Panc1 (cell line): Measurements from ENCODE around the gene TEPSIN. TPM values are rescaled to one million over a fixed set of nuclear protein-coding genes. Genes with fewer than 3 reads are reported as not detected.
A peak's percentile ranks its signal among the peaks of the same experiment; 100 is the strongest.

Experiments used
- ATAC-seq: fragments of 200-7000 bp; cut with Tn5 transposase; 2 replicates; pipeline ENCODE4 v1.9.1; 2020; ENCODE audit warnings: mild to moderate bottlenecking, moderate library complexity
- BruUV-seq: library from RNA; stranded (reverse); fragments of 400-500 nt; replicated peaks from 2 replicates; lab custom pipeline; 2021; lab: Mats Ljungman, UMichigan
- CTCF ChIA-PET: fragments of 300-600 bp; sonication (Branson Sonifier 250); formaldehyde crosslinking; loops from one replicate; lab custom pipeline; 2022; ENCODE audit warnings: antibody characterized with exemption; lab: Charles Lee
- POLR2A ChIA-PET: fragments of 300-600 bp; sonication (Branson Sonifier 250); formaldehyde crosslinking; loops from one replicate; lab custom pipeline; 2022; ENCODE audit warnings: antibody characterized with exemption; lab: Charles Lee
- DNase-seq: peaks from one replicate; pipeline ENCODE4 v3.0.0-alpha.2; 2010; ENCODE audit warnings: low read depth, low spot score
- H3K27ac ChIP-seq: 2 replicates; pipeline ENCODE4 v1.5.1; 2011; ENCODE audit warnings: mild to moderate bottlenecking, low read length, inconsistent platforms
- H3K27me3 ChIP-seq: fragments of 200-500 bp; sonication (Bioruptor generic); 2 replicates; pipeline ENCODE4 v1.6.0; 2014; ENCODE audit warnings: low read length, inconsistent platforms; ENCODE audit not compliant: control insufficient read depth, insufficient read depth
- H3K36me3 ChIP-seq: fragments of 200-500 bp; sonication (Bioruptor generic); 2 replicates; pipeline ENCODE4 v1.5.1; 2014; ENCODE audit warnings: inconsistent platforms, mild to moderate bottlenecking, low read length, moderate library complexity; ENCODE audit not compliant: control insufficient read depth, insufficient read depth
- H3K4me1 ChIP-seq: 2 replicates; pipeline ENCODE4 v1.5.1; 2011; ENCODE audit warnings: inconsistent platforms, mild to moderate bottlenecking, low read length, moderate library complexity; ENCODE audit not compliant: control insufficient read depth, insufficient read depth
- H3K4me3 ChIP-seq, 2 experiments: 2 replicates each; pipeline ENCODE4 v1.5.1; 2011 to 2012; ENCODE audit warnings: low read depth in 2 of 2, low read length in 2 of 2, mild to moderate bottlenecking in 2 of 2, inconsistent platforms in 1 of 2, moderate library complexity in 1 of 2
- H3K9me3 ChIP-seq: fragments of 200-500 bp; sonication (Bioruptor generic); 2 replicates; pipeline ENCODE4 v1.5.1; 2014; ENCODE audit warnings: low read depth, mild to moderate bottlenecking, inconsistent platforms, low read length, moderate library complexity; ENCODE audit not compliant: control insufficient read depth, insufficient read depth
- CTCF ChIP-seq: fragments of 450-650 bp; IDR thresholded peaks from 2 replicates; pipeline ENCODE4 v1.5.1; 2017; ENCODE audit warnings: mild to moderate bottlenecking
- POLR2AphosphoS5 ChIP-seq: IDR thresholded peaks from 2 replicates; pipeline ENCODE4 v1.6.1; 2012; ENCODE audit warnings: mild to moderate bottlenecking, low read depth, low read length, moderate library complexity
- SIN3A ChIP-seq: IDR thresholded peaks from 2 replicates; pipeline ENCODE4 v1.6.1; 2012; ENCODE audit warnings: low read depth, mild to moderate bottlenecking, low read length, moderate library complexity, borderline replicate concordance; ENCODE audit not compliant: insufficient read depth
- TCF7L2 ChIP-seq: IDR thresholded peaks from 2 replicates; pipeline ENCODE4 v1.6.1; 2011; ENCODE audit warnings: mild to moderate bottlenecking, low read depth, low read length, inconsistent platforms
- in situ Hi-C: cut with HindIII; loops from 2 replicates; pipeline ENCODE4 v1.10.0; 2016; ENCODE audit warnings: low sequenced_read_pairs, low pct_unique_long_range_greater_than_20kb
- intact Hi-C: fragments of 100-400 bp; cut with micrococcal nuclease; formaldehyde crosslinking; loops from one replicate; pipeline ENCODE4 v1.10.0; 2022; ENCODE audit not compliant: unreplicated experiment
- total RNA-seq: library from RNA; stranded (reverse); gene quantifications from one replicate; pipeline ENCODE4 v1.2.1, GENCODE V29; 2021; ENCODE audit not compliant: unreplicated experiment
- TF ChIP-seq, protein P1 (sequence below), 2 experiments: IDR thresholded peaks; 2 replicates each; pipeline ENCODE4 v1.6.1; 2011 to 2012; ENCODE audit warnings: low read depth in 2 of 2, control low read depth in 1 of 2, low read length in 1 of 2, mild to moderate bottlenecking in 1 of 2, moderate library complexity in 1 of 2; ENCODE audit not compliant: insufficient read depth in 1 of 2

Gene TEPSIN
- total RNA-seq, 1 experiment from 2014 or later, result 44.9 TPM

GRCh38 chr17:81210868-81211267, 28.0 kb downstream of the TEPSIN start:
- Histone ChIP-seq H3K27me3 (no peaks in the 10 kb centered on the region), H3K36me3 (no peaks in the 10 kb centered on the region), H3K27ac (no peak overlapping the region), H3K9me3 (no peaks in the 10 kb centered on the region), H3K4me1 (no peaks in the 10 kb centered on the region), H3K4me3 (no peak overlapping the region)
- POLR2A ChIA-PET, result interaction anchor here (0.6 kb wide), 1 partner anchor 1030 kb away, joined by 7 read pairs; no protein-coding TSS in a partner anchor
- intact Hi-C loops, result no loop called here
- in situ Hi-C loops, result no loop called here
- peak; percentile 39 for ATAC-seq
- TF ChIP-seq SIN3A (no peak), POLR2AphosphoS5 (no peak), CTCF (no peak), TCF7L2 (no peak)
- TF ChIP-seq, protein P1, sequence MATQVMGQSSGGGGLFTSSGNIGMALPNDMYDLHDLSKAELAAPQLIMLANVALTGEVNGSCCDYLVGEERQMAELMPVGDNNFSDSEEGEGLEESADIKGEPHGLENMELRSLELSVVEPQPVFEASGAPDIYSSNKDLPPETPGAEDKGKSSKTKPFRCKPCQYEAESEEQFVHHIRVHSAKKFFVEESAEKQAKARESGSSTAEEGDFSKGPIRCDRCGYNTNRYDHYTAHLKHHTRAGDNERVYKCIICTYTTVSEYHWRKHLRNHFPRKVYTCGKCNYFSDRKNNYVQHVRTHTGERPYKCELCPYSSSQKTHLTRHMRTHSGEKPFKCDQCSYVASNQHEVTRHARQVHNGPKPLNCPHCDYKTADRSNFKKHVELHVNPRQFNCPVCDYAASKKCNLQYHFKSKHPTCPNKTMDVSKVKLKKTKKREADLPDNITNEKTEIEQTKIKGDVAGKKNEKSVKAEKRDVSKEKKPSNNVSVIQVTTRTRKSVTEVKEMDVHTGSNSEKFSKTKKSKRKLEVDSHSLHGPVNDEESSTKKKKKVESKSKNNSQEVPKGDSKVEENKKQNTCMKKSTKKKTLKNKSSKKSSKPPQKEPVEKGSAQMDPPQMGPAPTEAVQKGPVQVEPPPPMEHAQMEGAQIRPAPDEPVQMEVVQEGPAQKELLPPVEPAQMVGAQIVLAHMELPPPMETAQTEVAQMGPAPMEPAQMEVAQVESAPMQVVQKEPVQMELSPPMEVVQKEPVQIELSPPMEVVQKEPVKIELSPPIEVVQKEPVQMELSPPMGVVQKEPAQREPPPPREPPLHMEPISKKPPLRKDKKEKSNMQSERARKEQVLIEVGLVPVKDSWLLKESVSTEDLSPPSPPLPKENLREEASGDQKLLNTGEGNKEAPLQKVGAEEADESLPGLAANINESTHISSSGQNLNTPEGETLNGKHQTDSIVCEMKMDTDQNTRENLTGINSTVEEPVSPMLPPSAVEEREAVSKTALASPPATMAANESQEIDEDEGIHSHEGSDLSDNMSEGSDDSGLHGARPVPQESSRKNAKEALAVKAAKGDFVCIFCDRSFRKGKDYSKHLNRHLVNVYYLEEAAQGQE (IDR thresholded peaks at IDR 0.05; ENCODE audit: insufficient read depth in 1 of 2, low read depth in 2 of 2, low read length in 1 of 2), result no peak
- CTCF ChIA-PET, result interaction anchor here (0.6 to 0.7 kb wide), 2 partner anchors 789 to 1936 kb away, joined by 3 to 5 read pairs; no protein-coding TSS in a partner anchor
- no TSS peak for BruUV-seq
- no peak for DNase-seq

- POLR2A ChIA-PET, result interaction anchor here (0.6 kb wide), 1 partner anchor 1029 kb away, joined by 7 read pairs; no protein-coding TSS in a partner anchor
- in situ Hi-C loops, result no loop called here
- H3K4me1 ChIP-seq, result no peaks in the 10 kb centered on the region
These were observed 28.4 kb downstream of the TEPSIN start for GRCh38 chr17:81210466-81210865.

More at GRCh38 chr17:81210466-81210865, 28.4 kb downstream of the TEPSIN start:
- no peaks in the 10 kb centered on the region for H3K9me3 ChIP-seq
- no TSS peak for BruUV-seq
- DNase-seq (no peak), ATAC-seq (no peak)
- H3K27ac ChIP-seq, result no peak overlapping the region
- no peak overlapping the region for H3K4me3 ChIP-seq
- no peaks in the 10 kb centered on the region for H3K36me3 ChIP-seq
- intact Hi-C loops, result no loop called here
- TF ChIP-seq, protein P1 (IDR thresholded peaks at IDR 0.05; ENCODE audit: insufficient read depth in 1 of 2, low read depth in 2 of 2, low read length in 1 of 2), result no peak
- no peak for TF ChIP-seq TCF7L2
- TF ChIP-seq SIN3A, result no peak
- TF ChIP-seq CTCF, result no peak
- TF ChIP-seq POLR2AphosphoS5, result no peak
- H3K27me3 ChIP-seq, result no peaks in the 10 kb centered on the region
- CTCF ChIA-PET, result interaction anchor here (0.6 to 0.7 kb wide), 2 partner anchors 789 to 1937 kb away, joined by 3 to 5 read pairs; no protein-coding TSS in a partner anchor
